Fibroblast of pulmonary artery (primary cell): ENCODE data around the gene DNMT3A.
A peak's percentile ranks its signal among the peaks of the same experiment; 100 is the strongest.

Experiments
- DNase-seq: peaks from one replicate; pipeline ENCODE4 v3.0.0-alpha.2; 2010; ENCODE audit warnings: low read depth
- H3K4me3 ChIP-seq: replicated peaks from 2 replicates; pipeline ENCODE4 v1.5.1; 2011; ENCODE audit warnings: low read depth, mild to moderate bottlenecking, control low read depth, low read length, moderate library complexity
- TF ChIP-seq, protein P1 (sequence below): IDR thresholded peaks from 2 replicates; pipeline ENCODE4 v1.5.1; 2011; ENCODE audit warnings: mild to moderate bottlenecking, control low read depth, low read length, inconsistent platforms; ENCODE audit errors: missing control alignments

Gene DNMT3A

DNA sequence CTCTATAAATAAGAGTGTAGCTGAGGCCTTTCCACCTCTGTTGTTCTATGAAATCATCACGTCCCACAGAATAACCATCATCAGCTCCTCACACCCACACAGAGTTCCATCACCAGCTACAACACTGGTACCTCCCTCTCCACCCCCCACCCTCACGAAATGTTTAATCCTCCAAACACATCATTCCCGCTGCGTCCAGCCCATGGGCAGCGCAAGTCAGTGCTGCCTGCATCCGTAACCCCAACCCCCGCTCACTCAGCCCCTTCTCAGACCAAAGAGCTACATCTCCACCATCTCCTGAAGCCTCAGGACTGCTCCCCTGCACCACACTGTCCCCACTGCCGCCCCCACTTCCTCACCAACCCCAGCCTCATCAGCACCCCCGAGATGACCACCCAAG lies 19.4 kb downstream of the DNMT3A start:
- no peak overlapping the region for H3K4me3 ChIP-seq

DNA sequence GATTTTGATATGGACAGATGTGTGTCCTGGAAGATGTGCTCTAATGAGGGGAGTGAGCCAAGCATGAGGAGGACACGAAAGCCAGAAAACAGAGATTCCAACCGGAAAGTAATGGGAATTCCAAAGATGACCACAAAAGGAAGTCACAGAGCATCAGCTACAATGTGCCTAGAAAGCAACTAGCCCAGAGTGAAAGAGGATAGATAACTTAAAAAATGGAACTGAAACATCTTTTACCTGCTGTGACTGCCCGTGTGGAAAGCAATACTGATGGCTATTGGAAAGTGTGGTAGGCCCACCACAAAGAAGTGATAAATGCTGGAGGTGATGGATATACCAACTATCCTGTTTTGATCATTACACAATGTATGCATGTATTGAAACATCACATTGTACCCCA lies 21.6 kb downstream of the DNMT3A start:
- no peak for DNase-seq
- no peak overlapping the region for H3K4me3 ChIP-seq
- TF ChIP-seq, protein P1, sequence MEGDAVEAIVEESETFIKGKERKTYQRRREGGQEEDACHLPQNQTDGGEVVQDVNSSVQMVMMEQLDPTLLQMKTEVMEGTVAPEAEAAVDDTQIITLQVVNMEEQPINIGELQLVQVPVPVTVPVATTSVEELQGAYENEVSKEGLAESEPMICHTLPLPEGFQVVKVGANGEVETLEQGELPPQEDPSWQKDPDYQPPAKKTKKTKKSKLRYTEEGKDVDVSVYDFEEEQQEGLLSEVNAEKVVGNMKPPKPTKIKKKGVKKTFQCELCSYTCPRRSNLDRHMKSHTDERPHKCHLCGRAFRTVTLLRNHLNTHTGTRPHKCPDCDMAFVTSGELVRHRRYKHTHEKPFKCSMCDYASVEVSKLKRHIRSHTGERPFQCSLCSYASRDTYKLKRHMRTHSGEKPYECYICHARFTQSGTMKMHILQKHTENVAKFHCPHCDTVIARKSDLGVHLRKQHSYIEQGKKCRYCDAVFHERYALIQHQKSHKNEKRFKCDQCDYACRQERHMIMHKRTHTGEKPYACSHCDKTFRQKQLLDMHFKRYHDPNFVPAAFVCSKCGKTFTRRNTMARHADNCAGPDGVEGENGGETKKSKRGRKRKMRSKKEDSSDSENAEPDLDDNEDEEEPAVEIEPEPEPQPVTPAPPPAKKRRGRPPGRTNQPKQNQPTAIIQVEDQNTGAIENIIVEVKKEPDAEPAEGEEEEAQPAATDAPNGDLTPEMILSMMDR: no peak

More for the DNA sequence above, 19.4 kb downstream of the DNMT3A start:
- TF ChIP-seq, protein P1: no peak
- no peak for DNase-seq

DNA sequence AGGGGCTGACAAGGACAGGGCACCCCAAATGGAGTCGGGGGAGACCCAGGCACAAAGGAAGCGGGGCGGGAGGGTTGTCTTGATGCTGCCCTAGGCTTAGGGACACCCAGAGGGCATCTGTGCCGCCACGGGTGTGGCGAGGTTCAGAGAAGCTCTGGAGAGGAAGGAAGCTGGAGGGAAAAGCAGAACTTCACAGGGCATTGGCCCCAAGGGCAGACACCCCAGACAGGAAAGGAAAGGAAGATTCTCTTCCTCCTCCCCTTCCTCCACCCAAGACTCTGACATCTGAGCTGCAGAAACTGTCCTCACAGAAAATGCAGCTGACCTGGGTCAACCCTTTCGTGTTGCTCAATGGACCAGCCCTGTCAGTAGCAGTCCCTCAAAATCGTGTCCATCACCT lies 25.6 kb downstream of the DNMT3A start:
- DNase-seq: no peak
- H3K4me3 ChIP-seq: no peak overlapping the region
- TF ChIP-seq, protein P1: no peak

DNA sequence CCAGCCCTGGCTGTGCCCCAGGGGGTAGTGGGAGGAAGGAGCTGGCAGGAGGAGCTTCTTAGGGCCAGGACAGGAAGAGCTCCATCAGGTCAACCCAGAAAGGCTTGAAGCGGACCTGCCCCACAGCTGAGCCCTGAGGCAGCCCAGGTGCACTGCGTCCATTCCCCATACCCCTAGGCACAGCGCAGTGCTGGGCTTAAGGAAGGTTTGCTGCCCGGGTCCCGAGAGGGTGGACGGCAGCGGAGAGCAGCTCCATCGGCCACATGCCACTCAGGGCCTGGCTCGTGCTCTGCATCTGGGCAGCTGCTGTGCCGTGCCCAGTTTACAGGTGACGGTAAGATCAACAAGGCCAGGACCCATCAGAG lies 26.4 kb downstream of the DNMT3A start:
- TF ChIP-seq, protein P1: no peak
- no peak for DNase-seq
- no peak overlapping the region for H3K4me3 ChIP-seq

DNA sequence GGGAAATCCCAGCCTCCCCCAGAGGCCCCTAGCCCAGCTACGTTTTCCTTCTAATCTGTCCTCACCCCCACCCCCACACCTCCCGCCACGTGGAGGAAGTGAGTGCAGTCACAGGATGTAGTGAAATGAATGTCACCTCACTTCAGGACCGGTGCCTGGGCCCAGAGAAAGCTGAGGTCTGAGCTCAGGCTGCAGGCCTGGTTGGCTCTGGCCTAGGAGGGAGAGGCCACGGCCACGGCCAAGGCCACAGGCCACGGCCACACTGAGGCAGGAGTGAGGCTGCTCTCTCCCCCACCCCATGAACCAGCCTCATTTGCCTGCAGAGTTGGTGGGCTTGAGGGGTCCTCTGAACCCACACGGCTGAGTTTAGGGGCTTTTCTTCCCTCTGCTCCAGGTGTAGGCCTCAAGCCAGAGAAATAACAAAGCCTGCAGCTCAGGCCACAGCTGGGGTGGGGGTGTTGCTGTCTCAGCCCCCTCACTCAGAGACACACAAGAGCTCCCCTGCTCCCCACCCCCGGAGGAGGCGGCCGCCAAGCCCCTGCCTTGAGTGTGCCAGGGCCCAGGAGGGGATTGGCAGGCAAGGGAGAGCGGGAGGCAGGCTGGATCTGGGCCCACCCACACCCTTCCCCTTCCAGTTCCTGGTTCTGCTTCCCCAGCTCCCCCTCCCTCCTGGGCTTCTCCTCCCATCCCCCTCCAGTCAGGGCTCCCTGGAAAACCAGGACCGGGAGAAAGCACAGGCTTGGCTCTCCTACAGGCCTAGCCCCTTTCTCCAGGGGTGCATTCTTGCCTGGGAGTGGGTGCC lies 27.0 kb downstream of the DNMT3A start:
- peak; percentile 52 for DNase-seq
- TF ChIP-seq, protein P1: no peak
- H3K4me3 ChIP-seq: no peak overlapping the region

DNA sequence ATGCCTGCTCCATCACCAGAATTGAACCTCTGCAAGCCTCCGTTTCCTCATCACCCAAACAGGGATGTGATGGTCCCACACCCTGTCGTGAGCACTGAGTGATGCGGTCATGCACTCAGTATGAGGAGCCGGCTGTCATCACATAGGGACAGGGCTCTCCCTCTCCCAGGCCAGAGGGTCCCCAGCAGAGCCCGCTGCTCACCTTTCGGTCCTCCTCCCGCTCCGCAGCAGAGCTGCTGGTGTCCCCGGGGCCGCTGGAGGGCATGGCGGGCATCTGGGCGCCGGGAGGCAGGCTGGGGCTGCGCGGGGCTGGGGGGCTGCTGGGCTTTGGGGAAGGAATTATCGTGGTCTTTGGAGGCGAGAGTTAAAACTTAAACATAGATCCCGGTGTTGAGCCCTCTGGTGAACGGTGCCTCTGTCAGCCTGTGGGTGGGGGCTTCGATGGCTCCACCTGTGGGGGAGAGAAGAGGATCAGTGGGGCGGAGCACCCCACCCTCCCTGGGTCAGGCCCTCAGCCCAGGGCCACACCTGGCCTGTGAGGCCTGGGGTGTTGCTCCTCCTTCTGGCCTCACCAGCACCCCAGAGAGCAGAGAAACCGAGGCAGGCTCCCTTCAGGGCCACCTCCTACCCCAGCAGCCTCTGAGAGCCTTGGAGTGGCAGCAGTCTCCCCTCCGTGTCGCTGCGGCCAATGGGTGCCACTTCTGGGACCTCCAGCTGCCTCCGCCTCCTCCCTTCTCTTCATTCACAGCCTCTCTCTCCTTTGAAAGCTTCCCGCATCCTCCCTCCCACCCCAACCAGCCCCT lies 27.8 kb downstream of the DNMT3A start:
- no peak for DNase-seq
- no peak overlapping the region for H3K4me3 ChIP-seq
- TF ChIP-seq, protein P1: no peak
